Glomerular endothelial cell (primary cell): ENCODE results near the gene APOL6. TPM values are rescaled to one million over a fixed set of nuclear protein-coding genes. Genes with fewer than 3 reads are reported as not detected.
"Not testable (repeated sequence)": the region's sequence is repeated elsewhere in the genome, so short reads cannot be mapped to it uniquely, and the experiment has no call there.

ENCODE experiments used
- DNase-seq: peaks from one replicate; pipeline ENCODE4 v3.0.0-alpha.2; 2011; ENCODE audit warnings: low read depth, low spot score; ENCODE audit errors: extremely low read depth
- total RNA-seq: library from RNA; depleted of rRNA; stranded (reverse); fragments of >200 nt; gene quantifications from 2 replicates; pipeline ENCODE4 v1.2.3, GENCODE V29; 2015

APOL6 gene
- total RNA-seq, 1 donor from 2014 or later = 10.7 TPM

DNA sequence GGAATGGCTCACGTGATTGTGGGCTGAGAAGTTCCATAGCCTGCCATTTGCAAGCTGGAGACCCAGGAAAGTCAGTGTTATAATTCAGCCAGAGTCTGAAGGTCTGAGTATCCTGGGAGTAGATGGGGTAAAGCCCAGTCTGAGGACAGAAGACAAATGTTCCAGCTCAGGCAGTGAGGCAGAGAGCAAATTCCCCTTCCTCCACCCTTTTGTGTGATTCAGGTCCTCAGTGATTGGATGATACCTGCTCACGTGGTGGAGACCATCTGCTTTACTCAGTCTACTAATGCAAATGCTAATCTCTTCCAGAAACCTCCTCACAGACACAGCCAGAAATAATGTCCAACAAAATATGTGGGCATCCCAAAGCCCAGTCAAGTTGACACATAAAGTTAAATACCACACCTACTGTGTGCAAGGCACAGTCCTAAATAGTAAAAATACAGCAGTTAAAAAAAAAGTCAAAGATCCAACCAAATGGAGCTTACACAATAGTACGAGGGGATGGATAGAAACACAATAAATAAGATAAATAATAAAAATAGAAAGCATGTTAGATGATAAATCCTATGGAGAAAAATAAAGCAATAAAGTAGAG is 13.2 kb upstream of the APOL6 start:
- no peak for DNase-seq

DNA sequence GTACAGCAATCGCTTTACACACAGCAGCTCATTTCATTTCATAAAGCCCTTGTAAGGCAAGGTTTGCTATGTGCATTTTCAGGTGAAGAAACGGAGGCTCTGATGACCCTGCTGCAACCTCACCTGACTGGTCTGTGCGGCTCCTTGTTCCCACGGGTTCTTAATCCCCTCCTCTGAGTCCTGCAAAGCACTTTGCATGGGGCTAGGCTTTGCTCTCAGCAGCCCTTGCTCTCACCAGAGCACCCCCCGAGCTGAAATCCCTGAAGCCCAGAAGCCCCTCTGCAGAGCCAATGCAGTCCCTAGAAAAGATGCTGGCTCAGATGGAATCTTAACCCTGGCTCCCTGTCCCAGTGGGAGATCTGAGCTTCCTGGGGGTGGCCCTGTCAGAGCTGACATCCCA is 11.0 kb upstream of the APOL6 start:
- no peak for DNase-seq

DNA sequence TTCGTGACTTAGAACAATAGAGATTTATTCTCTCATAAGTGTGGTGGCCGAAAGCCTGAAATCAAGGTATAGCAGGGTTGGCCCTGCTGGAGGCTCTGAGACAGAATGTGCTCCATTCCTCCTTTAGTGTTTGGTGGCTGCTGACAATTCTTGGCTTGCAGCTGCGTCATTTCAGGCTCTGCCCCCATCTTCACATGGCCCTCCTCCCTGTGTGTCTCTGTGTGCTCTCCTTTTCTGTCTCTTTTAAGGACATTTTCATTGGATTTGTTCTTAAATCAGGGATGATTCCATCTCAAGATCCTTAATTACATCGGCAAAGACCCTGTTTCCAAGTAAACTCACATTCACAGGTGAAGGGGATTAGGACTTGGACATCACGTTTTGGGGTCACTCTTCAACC is 10.2 kb upstream of the APOL6 start:
- DNase-seq = no peak

DNA sequence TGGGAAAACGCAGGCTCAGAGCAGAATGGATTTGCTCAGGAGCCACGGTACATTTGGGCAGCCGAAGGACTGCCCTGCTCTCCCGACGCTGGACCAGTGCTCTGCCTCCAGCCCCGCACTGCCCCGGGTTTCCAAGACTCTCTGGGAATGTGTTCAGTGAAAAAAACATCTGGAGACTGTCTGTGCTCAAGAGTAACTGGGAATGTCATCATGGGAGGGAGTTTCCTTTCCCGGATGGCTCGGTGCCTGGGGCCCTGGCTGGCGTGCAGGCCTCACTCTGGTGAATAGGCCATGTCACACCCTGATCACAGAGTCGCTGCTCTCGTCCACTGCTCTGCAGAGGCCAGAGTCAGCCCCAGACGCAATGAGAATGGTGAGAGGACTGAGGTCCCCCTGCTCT is 9.8 kb upstream of the APOL6 start:
- DNase-seq = no peak

- no peak for DNase-seq
Measured at GRCh38 chr22:35641494-35642120, 6.6 kb upstream of the APOL6 start.

DNA sequence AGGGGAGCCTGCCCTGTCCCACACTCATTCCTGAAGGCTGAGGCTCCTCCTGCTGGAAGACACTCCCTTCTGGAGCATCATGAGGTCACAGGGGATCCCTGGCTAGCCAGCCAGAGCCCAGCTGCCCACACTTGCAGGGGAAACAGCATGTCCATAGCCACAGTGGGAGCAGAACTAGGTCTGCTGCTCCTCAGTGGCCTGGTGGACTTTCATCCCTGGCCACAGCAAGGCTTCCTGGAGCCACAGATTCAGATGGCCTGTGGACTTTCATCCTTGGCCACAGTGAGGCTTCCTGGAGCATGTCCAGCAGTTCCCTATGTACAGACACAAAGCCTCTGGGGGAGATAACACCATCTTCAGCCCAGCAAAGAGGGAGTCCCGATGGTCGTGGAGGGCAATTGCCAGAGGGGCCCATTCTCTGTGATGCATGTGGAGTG is 5.9 kb upstream of the APOL6 start:
- no peak for DNase-seq

GRCh38 chr22:35643991-35644390 is 4.3 kb upstream of the APOL6 start:
- no peak for DNase-seq

GRCh38 chr22:35645646-35646045 is 2.6 kb upstream of the APOL6 start:
- DNase-seq = no peak

DNA sequence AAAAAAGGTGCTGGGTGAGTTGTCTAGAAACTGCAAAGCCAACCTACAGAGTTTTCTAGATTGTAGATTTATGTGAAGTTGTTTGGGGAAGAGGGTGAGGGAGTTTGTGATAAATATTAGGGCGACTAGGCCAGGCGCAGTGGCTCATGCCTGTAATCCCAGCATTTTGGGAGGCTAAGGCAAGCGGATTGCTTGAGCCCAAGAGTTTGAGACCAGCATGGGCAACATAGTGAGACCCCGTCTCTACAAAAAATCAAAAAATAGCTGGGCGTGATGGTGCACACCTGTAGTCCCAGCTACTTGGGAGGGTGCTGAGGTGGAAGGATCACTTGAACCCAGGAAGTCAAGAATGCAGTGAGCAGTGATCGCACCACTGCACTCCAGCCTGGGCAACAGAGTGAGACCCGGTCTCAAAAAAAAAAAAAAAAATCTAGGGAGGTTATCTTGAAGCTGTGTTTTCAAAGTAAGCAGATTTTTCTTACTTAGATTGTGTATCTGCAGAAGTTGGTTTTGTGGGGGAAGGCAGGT is 844 bp downstream of the APOL6 start:
- DNase-seq = no peak

GRCh38 chr22:35649636-35650250 is 1.5 kb downstream of the APOL6 start:
- no peak for DNase-seq

- DNase-seq = no peak
Measured at GRCh38 chr22:35651085-35651484, 2.8 kb downstream of the APOL6 start.

GRCh38 chr22:35653824-35654223 is 5.6 kb downstream of the APOL6 start:
- no peak for DNase-seq

- DNase-seq = no peak
Measured at GRCh38 chr22:35656284-35656752, 8.1 kb downstream of the APOL6 start.

DNA sequence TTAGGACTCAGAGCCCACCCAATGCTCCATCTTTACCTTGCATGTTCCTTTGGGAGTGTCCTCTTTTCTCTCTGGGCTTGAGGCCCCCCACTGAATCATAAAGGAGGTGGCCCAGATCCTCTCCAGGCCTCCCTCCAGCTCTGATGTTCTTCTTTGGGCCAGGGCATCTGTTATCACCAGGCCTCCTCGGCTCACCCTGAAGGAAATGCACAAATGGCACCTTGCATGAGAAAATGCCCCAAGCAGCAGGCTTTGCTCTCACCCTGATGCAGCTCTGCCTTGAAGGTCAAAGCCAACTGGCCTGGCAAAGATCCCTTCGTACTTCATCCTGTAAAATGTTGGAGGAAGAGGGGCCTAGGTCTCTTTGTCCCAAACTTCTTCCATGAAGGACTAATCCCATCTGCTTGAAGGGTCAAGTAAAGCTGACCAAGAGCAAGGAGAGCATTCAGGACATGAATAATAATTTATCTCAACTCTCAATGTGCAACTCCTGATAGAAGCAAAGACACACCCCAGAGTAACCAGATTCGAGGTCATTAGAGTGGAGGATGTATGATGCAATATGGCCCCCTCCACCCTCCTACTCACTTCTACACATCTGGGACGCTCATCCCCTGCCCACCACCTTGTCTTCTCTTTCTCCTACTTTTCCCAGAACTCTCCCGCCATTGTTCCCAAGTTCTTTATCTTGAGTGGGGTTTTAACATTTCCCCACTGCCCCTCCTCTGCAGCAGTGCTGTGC is 9.5 kb downstream of the APOL6 start:
- no peak for DNase-seq

DNA sequence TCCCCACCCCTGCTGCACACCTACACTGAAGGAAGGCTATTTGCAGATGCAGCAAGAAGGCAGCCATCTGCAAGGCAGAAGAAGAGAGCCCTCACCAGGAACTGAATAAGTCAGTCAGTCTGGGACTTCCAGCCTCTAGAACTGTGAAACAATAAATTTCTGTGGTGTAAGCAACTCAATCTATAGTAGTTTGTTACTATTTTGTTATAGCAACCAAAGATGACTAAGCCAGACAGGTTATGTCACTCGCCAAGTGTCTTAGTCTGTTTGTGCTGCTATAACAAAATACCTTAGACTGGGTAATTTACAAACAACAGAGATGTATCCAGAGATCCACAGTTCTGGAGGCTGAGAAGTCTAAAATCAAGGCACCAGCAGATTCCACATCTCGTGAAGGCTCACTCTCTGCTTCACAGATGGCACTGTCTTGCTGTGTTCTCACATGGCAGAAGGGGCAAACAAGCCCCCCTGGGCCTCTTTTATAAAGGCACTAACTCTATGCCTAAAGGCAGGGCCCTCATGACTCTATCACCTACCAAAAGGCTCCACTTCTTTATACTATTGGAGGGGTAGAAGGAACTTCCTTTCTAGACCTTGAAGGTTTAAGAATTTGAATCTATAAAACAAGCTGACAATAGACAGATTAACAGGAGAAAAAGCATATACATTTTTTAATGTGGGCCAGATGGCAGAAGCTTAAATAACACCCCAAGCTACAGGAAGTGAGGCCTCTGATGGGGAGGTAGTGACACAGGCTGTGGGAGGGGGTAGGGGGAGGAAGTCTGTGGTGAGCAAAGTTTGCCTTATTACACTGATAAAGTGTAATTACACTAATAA is 12.3 kb downstream of the APOL6 start:
- DNase-seq = no peak

DNA sequence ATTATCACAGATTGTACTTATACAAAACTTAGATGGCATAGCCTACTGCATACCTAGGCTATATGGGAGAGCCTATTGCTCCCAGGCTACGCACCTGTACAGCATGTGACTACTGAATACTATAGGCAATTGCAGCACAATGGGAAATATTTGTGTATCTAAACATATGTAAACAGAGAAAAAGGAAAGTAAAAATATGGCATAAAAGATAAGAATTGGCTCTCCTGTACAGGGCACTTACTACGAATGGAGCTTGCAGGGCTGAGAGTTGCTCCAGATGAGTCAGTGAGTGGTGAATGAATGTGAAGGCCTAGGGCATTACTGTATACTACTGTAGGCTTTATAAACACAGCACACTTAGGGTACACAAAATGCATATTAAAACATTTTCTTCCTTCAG is 13.2 kb downstream of the APOL6 start:
- DNase-seq = no peak

GRCh38 chr22:35662914-35663313 is 14.7 kb downstream of the APOL6 start:
- DNase-seq = no peak

GRCh38 chr22:35663371-35663770 is 15.1 kb downstream of the APOL6 start:
- no peak for DNase-seq

GRCh38 chr22:35664955-35665587 is 16.8 kb downstream of the APOL6 start:
- no peak for DNase-seq

DNA sequence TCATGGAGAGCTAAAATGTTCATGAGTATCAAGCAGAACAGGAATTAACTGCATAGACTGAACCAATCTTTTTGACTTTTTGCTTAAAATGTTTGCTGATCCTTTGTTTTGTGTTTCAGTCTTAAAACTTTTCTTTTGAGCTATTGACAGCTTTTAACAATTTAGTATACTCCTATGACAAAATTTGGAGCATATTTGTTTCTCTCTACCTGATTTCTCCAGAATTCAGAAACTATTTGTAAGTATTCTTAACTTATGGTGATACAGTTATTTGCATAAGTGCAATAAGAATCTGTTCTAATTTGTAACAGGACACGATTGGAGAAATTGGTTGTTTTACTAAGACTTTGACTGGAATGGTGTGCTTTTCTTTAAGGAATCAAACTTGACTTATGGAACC is 18.5 kb downstream of the APOL6 start:
- not testable (repeated sequence) for DNase-seq
